Measurements from ENCODE around the gene FAM222B. TPM values are rescaled to one million over a fixed set of nuclear protein-coding genes. Genes with fewer than 3 reads are reported as not detected.

Gene FAM222B
- total RNA-seq, 2 experiments from 2014 or later, result 16.8 to 20.8 TPM

DNA sequence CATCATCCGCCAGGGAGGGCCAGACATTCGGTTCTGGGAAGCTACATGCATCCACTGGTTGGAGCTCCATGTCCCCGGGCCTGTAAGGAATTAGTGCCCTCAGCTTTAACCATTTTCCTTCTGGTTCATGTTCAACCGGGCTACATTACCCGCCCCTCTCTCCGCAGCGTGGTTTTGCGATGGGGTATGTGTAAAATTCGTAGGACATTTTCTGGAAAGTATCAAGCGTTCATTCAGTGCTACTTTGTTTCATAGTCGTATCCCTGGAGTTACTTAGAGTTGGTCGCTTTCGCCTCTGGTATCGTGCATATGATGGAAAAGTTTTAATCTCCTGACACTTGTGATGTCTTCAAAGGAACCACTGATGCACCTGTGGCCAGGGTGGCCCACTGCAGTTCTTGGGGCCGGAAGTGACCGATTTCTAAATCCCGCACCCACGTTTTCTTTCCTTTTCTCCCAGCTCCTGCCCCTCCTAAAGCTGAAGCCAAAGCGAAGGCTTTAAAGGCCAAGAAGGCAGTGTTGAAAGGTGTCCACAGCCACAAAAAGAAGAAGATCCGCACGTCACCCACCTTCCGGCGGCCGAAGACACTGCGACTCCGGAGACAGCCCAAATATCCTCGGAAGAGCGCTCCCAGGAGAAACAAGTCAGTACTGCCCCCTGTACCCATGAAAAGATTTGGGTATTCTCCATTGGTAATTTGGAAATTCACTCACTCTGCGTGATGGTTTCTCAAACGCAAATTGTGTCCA, 122.2 kb downstream of the FAM222B start:
- ATAC-seq, result no peak
- Mint-ChIP-seq H3K9me3 (ENCODE audit: low read depth) (no peaks in the 10 kb centered on the region), H3K27me3 (peaks cover 9% of the 10 kb centered on the region), H3K4me1 (peaks cover 53% of the 10 kb centered on the region), H3K4me3 (peak overlapping the region; percentile 99), H3K36me3 (ENCODE audit: low read depth) (peaks cover 56% of the 10 kb centered on the region), H3K27ac (peak overlapping the region; percentile 99)
- ChIA-PET POLR2A (interaction anchor here (0.5 to 3.3 kb wide), 11 partner anchors 8 to 231 kb away, joined by 3 to 35 read pairs (median 8); partner anchors contain the start of genes BLTP2, NEK8, PHF12 and PROCA1), CTCF (interaction anchor here (0.6 to 2.5 kb wide), 11 partner anchors 8 to 233 kb away, joined by 3 to 23 read pairs (median 6); partner anchors contain the start of genes ALDOC, NEK8, PHF12 and PIGS)
- peak; percentile 61 for DNase-seq
- intact Hi-C loops (cut with DNase I, micrococcal nuclease), result loop anchor here (1.0 to 10.0 kb wide), 3 partner anchors 8 to 894 kb away; partner anchors contain the start of gene NEK8 (in 1 of the 2)

DNA sequence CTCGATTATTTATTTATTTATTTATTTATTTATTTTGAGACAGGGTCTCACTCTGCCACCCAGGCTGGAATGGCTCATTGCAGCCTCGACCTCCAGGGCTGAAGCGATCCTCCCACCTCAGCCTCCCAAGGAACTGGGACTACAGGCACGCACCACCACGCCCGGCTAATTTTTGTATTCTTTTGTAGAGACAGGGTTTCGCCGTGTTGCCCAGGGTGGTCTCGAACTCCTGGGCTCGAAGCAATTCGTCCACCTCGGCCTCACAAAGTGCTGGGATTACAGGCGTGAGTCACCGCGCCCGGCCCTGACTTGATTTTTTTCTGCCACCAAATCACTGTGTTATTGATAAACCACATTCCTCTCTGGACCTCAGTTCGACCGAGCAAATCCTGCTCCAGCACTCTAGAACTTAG, 123.6 kb downstream of the FAM222B start:
- Mint-ChIP-seq H3K4me1 (peaks cover 40% of the 10 kb centered on the region), H3K9me3 (ENCODE audit: low read depth) (no peaks in the 10 kb centered on the region), H3K4me3 (peak overlapping the region; percentile 99), H3K27me3 (peaks cover 15% of the 10 kb centered on the region), H3K27ac (peak overlapping the region; percentile 99), H3K36me3 (ENCODE audit: low read depth) (peaks cover 42% of the 10 kb centered on the region)
- ChIA-PET POLR2A (interaction anchor here (0.6 to 3.3 kb wide), 17 partner anchors 8 to 573 kb away, joined by 3 to 35 read pairs (median 5); partner anchors contain the start of genes BLTP2, IFT20, NEK8 and PHF12), CTCF (interaction anchor here (0.8 to 2.5 kb wide), 14 partner anchors 8 to 245 kb away, joined by 3 to 23 read pairs (median 6); partner anchors contain the start of genes ALDOC, FAM222B, NEK8 and PHF12)
- ATAC-seq (peak; percentile 0), DNase-seq (no peak)
- intact Hi-C loops (cut with DNase I, micrococcal nuclease), result loop anchor here (1.0 kb wide), 6 partner anchors 8 to 384 kb away; partner anchors contain the start of genes PROCA1 (in 2 of the 2), BLTP2 (in 1 of the 2), DHRS13 (in 1 of the 2) and IFT20 (in 1 of the 2)

DNA sequence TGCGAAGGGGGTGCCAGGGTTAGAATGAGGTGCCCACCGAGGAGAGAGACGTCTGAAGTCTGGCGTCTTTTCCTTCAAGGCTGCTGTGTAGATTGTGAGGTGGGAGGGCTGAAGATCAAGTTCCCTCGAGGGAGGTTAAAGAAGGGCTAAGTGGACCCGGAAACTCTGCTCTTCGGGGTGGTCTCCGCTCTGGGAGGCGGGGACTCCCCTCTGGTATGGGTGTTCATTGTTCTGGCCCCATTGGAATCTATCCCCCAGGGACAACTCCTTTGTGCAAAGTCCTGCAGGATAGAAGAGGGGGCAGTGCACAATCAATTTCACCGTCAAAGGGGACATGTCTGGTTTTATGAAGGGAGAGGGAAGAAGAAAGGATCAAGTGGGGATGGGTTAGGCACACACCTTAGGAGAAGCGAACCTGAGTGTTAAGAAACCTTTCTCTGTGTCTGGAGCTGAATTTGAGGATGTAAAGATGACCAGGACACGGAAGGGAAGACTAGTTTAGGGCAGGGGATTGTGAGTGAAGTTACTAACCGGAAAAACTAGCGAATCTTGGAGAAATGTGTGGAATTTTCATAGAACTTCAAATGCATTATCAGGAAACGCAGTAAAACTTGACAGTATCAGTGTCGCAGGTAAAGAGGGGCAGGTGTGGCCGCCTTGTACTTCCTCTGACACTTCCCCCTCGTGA, 124.1 kb downstream of the FAM222B start:
- Mint-ChIP-seq H3K36me3 (ENCODE audit: low read depth) (peaks cover 36% of the 10 kb centered on the region), H3K27ac (peak overlapping the region; percentile 70), H3K4me3 (peak overlapping the region; percentile 99), H3K4me1 (peaks cover 34% of the 10 kb centered on the region), H3K27me3 (peaks cover 17% of the 10 kb centered on the region), H3K9me3 (ENCODE audit: low read depth) (no peaks in the 10 kb centered on the region)
- ChIA-PET POLR2A (interaction anchor here (1.5 kb wide), 1 partner anchor 233 kb away, joined by 19 read pairs; the partner anchor contains the start of gene PHF12), CTCF (interaction anchor here (2.5 kb wide), 1 partner anchor 10 kb away, joined by 22 read pairs; the partner anchor contains the start of gene NEK8)
- no peak for ATAC-seq
- intact Hi-C loops (cut with DNase I, micrococcal nuclease), result loop anchor here (1.0 kb wide), 6 partner anchors 7 to 383 kb away; partner anchors contain the start of genes PROCA1 (in 2 of the 2), BLTP2 (in 1 of the 2), DHRS13 (in 1 of the 2) and IFT20 (in 1 of the 2)
- no peak for DNase-seq

DNA sequence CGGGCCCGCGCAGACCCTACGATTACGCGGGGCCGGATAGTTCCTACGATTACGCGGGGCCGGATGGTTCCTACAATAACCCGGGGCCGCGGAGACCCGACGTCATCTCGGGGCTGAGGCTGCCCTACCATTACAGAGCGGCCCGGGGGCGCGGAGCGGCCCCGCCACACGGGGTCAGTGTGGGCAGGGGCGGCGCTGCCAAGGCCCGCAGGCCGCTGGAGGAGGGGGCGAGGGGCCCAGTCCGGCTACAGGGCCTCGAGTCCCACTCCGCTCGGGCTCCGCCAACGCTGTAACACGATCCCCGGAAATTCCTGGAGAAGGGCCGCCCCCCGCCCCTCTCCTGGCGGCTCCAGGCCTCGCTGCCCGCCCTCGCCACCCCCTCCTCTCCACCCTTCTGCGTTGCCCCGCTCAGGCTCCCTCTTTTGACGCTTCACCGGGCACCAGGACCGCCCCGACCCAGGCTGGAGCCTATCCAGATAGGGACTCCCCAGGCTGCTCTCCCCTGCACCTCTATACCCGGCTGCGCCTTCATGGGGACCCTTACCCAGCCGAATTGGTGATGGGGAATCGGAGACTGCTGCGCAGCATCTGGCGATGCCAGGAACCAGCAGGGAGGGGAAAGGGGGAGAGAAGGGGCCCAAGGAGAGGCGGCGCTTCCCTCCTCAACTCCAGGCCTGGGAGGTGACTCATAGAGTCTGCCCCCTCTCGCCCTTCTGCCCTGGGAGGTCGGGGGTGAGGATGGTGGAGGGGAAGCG, 124.8 kb downstream of the FAM222B start, which contains the start of gene RAB34:
Gene RAB34, minus strand, starts transcription at position 291 of the 755 bp plus-strand sequence. CDS start 602 bp downstream, outside the sequence.
- peak within 1 kb of the TSS; percentile 70 for H3K27ac Mint-ChIP-seq
- DNase-seq, result peak; percentile 47
- H3K4me1 Mint-ChIP-seq, result peaks cover 29% of the 10 kb centered on the region
- intact Hi-C loops (cut with DNase I, micrococcal nuclease), result no loop called here
- H3K27me3 Mint-ChIP-seq, result peaks cover 17% of the 10 kb centered on the region
- POLR2A ChIA-PET, result no interaction called here
- no peak for ATAC-seq
- peak within 1 kb of the TSS; percentile 99 for H3K4me3 Mint-ChIP-seq
- H3K36me3 Mint-ChIP-seq (ENCODE audit: low read depth), result peaks cover 31% of the 10 kb centered on the region
- CTCF ChIA-PET, result no interaction called here
- no peaks in the 10 kb centered on the region for H3K9me3 Mint-ChIP-seq (ENCODE audit: low read depth)

DNA sequence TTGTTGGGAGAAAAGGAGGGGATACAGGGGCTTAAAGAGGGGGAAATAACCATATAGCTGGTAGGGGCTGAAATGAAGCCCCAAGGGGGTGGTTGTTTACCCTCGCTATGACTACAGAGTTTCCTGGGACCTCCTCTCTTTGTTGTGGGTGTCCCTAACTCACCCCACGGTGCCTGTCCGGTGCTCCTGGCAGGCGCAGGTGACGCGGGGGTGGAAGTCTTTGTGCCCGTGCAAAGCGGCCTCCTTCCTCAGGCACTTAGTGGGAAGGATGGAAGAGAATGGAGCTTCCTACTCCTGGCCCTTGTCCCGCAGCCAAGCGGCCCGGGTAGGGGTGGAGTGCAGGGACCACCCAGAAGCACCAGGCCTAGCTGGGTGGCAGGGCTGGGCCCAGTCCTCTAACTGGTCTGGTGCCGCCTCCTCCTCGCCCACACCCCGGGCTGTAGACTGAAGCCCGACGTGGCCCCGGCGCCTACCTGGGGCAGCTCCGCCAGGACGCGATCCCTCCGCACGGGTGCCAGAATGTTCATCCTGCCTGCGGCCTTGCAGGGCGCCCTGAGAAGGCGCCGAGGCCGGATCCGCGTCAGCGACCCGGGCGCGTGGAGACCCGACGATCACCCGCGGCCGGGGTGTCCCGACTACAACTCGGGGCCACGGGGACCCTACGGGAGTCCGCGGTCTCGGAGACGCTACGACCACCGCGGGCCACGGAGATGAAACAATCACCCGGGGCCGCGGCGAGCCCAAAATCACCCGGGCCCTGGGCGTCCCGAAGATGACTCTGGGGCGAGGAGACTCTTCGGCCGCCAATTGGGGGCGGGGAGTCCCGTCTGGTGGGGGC, 125.6 kb downstream of the FAM222B start:
- Mint-ChIP-seq H3K27ac (no peak overlapping the region), H3K27me3 (peaks cover 19% of the 10 kb centered on the region), H3K4me3 (peak overlapping the region; percentile 57), H3K9me3 (ENCODE audit: low read depth) (no peaks in the 10 kb centered on the region), H3K4me1 (peaks cover 30% of the 10 kb centered on the region), H3K36me3 (ENCODE audit: low read depth) (peaks cover 23% of the 10 kb centered on the region)
- ChIA-PET POLR2A (interaction anchor here (0.9 to 1.3 kb wide), 2 partner anchors 8 to 12 kb away, joined by 3 to 4 read pairs; partner anchors contain the start of gene NEK8), CTCF (interaction anchor here (0.7 to 1.3 kb wide), 4 partner anchors 8 to 430 kb away, joined by 4 to 10 read pairs (median 5); no protein-coding TSS in a partner anchor)
- intact Hi-C loops (cut with DNase I, micrococcal nuclease), result no loop called here
- ATAC-seq, result no peak
- DNase-seq, result peak; percentile 29

DNA sequence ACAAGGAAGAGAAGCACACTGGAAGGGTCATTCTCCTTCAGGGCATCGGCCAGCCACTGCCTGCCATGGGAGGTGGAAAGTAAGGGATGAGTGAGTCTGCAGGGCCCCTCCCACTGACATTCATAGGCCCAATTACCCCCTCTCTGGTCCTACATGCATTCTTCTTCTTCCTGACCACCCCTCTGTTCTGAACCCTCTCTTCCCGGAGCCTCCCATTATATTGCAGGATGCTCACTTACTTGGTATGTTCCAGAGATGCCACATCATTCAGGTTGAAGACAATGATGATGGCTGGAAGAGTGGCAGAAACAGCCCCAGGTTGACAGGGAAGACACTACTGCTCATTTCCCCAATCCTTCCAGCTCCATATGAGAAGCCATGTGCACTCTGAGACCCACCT, 127.4 kb downstream of the FAM222B start:
- ChIA-PET CTCF (interaction anchor here (0.6 to 1.6 kb wide), 4 partner anchors 10 to 422 kb away, joined by 3 to 4 read pairs (median 4); partner anchors contain the start of gene TLCD1), POLR2A (no interaction called here)
- Mint-ChIP-seq H3K4me1 (peaks cover 31% of the 10 kb centered on the region), H3K27ac (no peak overlapping the region), H3K9me3 (ENCODE audit: low read depth) (no peaks in the 10 kb centered on the region), H3K27me3 (peaks cover 19% of the 10 kb centered on the region), H3K4me3 (no peak overlapping the region), H3K36me3 (ENCODE audit: low read depth) (peaks cover 5% of the 10 kb centered on the region)
- intact Hi-C loops (cut with DNase I, micrococcal nuclease), result no loop called here
- DNase-seq (no peak), ATAC-seq (no peak)

DNA sequence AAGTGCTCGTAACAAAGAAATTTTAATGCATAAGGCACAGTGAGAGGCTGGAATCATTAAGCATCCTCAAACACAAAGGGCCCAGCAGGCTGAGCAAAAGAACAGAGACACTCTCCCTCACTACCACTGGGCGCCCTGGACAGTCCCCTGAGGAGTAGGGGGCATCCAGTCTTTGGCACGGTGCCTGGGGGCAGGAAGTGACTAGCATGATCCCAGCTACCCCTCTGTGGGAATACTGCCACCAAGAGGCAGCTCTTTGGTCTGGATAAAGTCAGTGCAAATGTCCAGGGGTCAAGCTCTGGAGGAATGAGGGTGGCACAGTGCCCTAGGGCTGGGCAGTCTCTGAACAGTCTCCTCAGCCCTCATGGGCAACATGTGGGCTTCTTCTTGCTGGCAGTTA, 128.3 kb downstream of the FAM222B start:
- Mint-ChIP-seq H3K4me3 (no peak overlapping the region), H3K4me1 (peaks cover 29% of the 10 kb centered on the region), H3K27me3 (peaks cover 19% of the 10 kb centered on the region), H3K27ac (peak overlapping the region; percentile 24), H3K9me3 (ENCODE audit: low read depth) (no peaks in the 10 kb centered on the region), H3K36me3 (ENCODE audit: low read depth) (no peaks in the 10 kb centered on the region)
- DNase-seq (no peak), ATAC-seq (no peak)
- POLR2A ChIA-PET, result interaction anchor here (0.6 kb wide), 1 partner anchor 12 kb away, joined by 3 read pairs; no protein-coding TSS in a partner anchor
- intact Hi-C loops (cut with DNase I, micrococcal nuclease), result loop anchor here (5.0 kb wide), 2 partner anchors 52 to 578 kb away; partner anchors contain the start of genes NUFIP2 (in 1 of the 2), SDF2 (in 1 of the 2) and SUPT6H (in 1 of the 2)
- CTCF ChIA-PET, result interaction anchor here (1.6 kb wide), 1 partner anchor 12 kb away, joined by 4 read pairs; the partner anchor contains the start of gene TLCD1

DNA sequence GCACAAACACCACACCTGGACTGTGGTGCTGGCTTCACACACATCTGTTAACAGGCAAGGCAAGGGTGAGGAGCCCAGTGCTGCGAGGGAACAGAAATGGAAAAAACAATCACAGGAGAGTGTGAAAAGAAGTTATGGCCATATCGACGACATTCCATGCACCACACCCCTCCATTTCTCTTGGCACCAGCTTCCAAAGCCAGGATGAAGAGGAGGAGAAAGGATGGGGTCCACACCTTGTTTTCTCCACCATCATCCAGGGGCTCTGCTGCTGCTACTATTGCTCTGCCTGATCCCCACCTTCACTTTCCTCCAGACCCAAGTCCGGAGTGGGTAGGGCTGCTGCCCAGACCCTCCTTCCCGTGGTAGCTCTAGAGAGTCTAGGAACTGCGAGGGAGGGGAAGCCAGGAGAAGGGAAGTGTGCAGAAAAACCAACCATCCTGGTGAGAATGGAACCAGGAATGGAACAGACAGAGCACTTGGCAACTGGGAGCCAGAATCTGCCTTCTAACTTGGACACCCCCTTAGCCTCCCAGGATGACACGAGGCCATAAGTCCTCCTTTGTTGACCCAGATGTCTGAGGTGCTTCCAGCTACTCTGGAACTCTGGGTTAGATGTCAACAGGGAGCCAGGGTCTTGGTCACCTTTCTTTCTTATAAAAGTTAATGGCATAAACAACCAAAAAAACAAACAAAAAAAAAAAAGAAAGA, 129.7 kb downstream of the FAM222B start:
- DNase-seq (no peak), ATAC-seq (no peak)
- POLR2A ChIA-PET, result interaction anchor here (0.5 to 1.2 kb wide), 4 partner anchors 12 to 66 kb away, joined by 3 to 9 read pairs (median 4); partner anchors contain the start of gene TLCD1
- CTCF ChIA-PET, result interaction anchor here (1.5 to 2.9 kb wide), 4 partner anchors 15 to 69 kb away, joined by 5 to 19 read pairs (median 10); partner anchors contain the start of genes BLTP2, NEK8, SDF2 and SUPT6H
- H3K36me3 Mint-ChIP-seq (ENCODE audit: low read depth), result no peaks in the 10 kb centered on the region
- peak overlapping the region; percentile 80 for H3K4me3 Mint-ChIP-seq
- H3K27me3 Mint-ChIP-seq, result peaks cover 17% of the 10 kb centered on the region
- peaks cover 19% of the 10 kb centered on the region for H3K4me1 Mint-ChIP-seq
- intact Hi-C loops (cut with DNase I, micrococcal nuclease), result loop anchor here (5.0 kb wide), 2 partner anchors 51 to 579 kb away; partner anchors contain the start of genes NUFIP2 (in 1 of the 2), SDF2 (in 1 of the 2) and SUPT6H (in 1 of the 2)
- no peak overlapping the region for H3K27ac Mint-ChIP-seq
- no peaks in the 10 kb centered on the region for H3K9me3 Mint-ChIP-seq (ENCODE audit: low read depth)

Measured in activated CD4-positive, alpha-beta T cell treated with anti-CD3 and anti-CD28 coated beads for 36 hours (primary cell).